ENCODE results near the gene SMIM10. TPM values are rescaled to one million over a fixed set of nuclear protein-coding genes. Genes with fewer than 3 reads are reported as not detected.
"Not testable (repeated sequence)": the region's sequence is repeated elsewhere in the genome, so short reads cannot be mapped to it uniquely, and the experiment has no call there.

Gene SMIM10
- total RNA-seq (2021; fragmentation: NEBNext Ultra II Directional; extraction: Animal tissue kit (Norgen Biotek cat#: 25700)) = 1 to 10 TPM; 4.4 to 6.4 (median 5.9) TPM
- long read RNA-seq, transcript SMIM10-201 (1 exons, 1,536 nt) = major isoform, 5 of 5 reads
- long read RNA-seq, partial matches to known transcripts = 0 of 5 reads
- long read RNA-seq, other reads (novel, unspliced or antisense) = 0 of 5 reads

- no peaks in the 10 kb centered on the region for H3K36me3 Mint-ChIP-seq (ENCODE audit: low read depth)
- TF ChIP-seq CTCF (IDR thresholded peaks at IDR 0.05) = no peak
- H3K4me3 Mint-ChIP-seq = peak within 1 kb of the TSS; percentile 89
- no peaks in the 10 kb centered on the region for H3K9me3 Mint-ChIP-seq
- no peaks in the 10 kb centered on the region; the same call in 1 of the 2 replicates for H3K27me3 Mint-ChIP-seq (ENCODE audit: insufficient read depth)
- H3K27ac Mint-ChIP-seq = peak within 1 kb of the TSS; percentile 92
- H3K4me1 Mint-ChIP-seq (ENCODE audit: low read depth) = peaks cover 26% of the 10 kb centered on the region
- DNase-seq = peak; percentile 51
These were observed at the start of gene SMIM10 for GRCh38 chrX:134990801-134991481. Gene SMIM10, plus strand, starts transcription at chrX:134990991. Its CDS starts 105 bp downstream, at chrX:134991096.

- not testable (repeated sequence) for H3K9me3 Mint-ChIP-seq, H3K4me3 Mint-ChIP-seq
These were observed 44.4 kb upstream of the SMIM10 start for GRCh38 chrX:134946364-134946763.

GRCh38 chrX:134948333-134949241 is 42.2 kb upstream of the SMIM10 start:
- Mint-ChIP-seq H3K4me1 (ENCODE audit: low read depth) (peaks cover 21% of the 10 kb centered on the region), H3K27me3 (ENCODE audit: insufficient read depth) (no peaks in the 10 kb centered on the region), H3K9me3 (no peaks in the 10 kb centered on the region), H3K4me3 (peak overlapping the region; percentile 71), H3K36me3 (ENCODE audit: low read depth) (no peaks in the 10 kb centered on the region), H3K27ac (peak overlapping the region; percentile 78)
- TF ChIP-seq CTCF (IDR thresholded peaks at IDR 0.05) = no peak
- DNase-seq = peak; percentile 68

More at GRCh38 chrX:134946364-134946763, 44.4 kb upstream of the SMIM10 start:
- H3K4me1 Mint-ChIP-seq (ENCODE audit: low read depth) = peaks cover 21% of the 10 kb centered on the region
- H3K27me3 Mint-ChIP-seq (ENCODE audit: insufficient read depth); H3K36me3 Mint-ChIP-seq (ENCODE audit: low read depth); H3K27ac Mint-ChIP-seq; DNase-seq: not testable (repeated sequence)

GRCh38 chrX:134949271-134949670 is 41.5 kb upstream of the SMIM10 start:
- TF ChIP-seq CTCF (IDR thresholded peaks at IDR 0.05) = no peak
- H3K4me1 Mint-ChIP-seq (ENCODE audit: low read depth) = peaks cover 21% of the 10 kb centered on the region
- H3K9me3 Mint-ChIP-seq = no peaks in the 10 kb centered on the region
- peak overlapping the region; percentile 78 for H3K27ac Mint-ChIP-seq
- no peaks in the 10 kb centered on the region for H3K27me3 Mint-ChIP-seq (ENCODE audit: insufficient read depth)
- peak overlapping the region; percentile 71 for H3K4me3 Mint-ChIP-seq
- DNase-seq = peak; percentile 4
- H3K36me3 Mint-ChIP-seq (ENCODE audit: low read depth) = no peaks in the 10 kb centered on the region

- Mint-ChIP-seq H3K36me3 (ENCODE audit: low read depth) (no peaks in the 10 kb centered on the region), H3K4me3 (no peak overlapping the region), H3K27me3 (ENCODE audit: insufficient read depth) (no peaks in the 10 kb centered on the region), H3K27ac (no peak overlapping the region), H3K9me3 (no peaks in the 10 kb centered on the region), H3K4me1 (ENCODE audit: low read depth) (peaks cover 6% of the 10 kb centered on the region)
- no peak for TF ChIP-seq CTCF (IDR thresholded peaks at IDR 0.05)
- DNase-seq = no peak
These were observed 33.0 kb upstream of the SMIM10 start for GRCh38 chrX:134957836-134958235.

GRCh38 chrX:134960366-134960765 is 30.4 kb upstream of the SMIM10 start:
- H3K36me3 Mint-ChIP-seq (ENCODE audit: low read depth); DNase-seq; H3K9me3 Mint-ChIP-seq; H3K4me3 Mint-ChIP-seq; H3K27me3 Mint-ChIP-seq (ENCODE audit: insufficient read depth); H3K27ac Mint-ChIP-seq: not testable (repeated sequence)
- H3K4me1 Mint-ChIP-seq (ENCODE audit: low read depth) = peaks cover 18% of the 10 kb centered on the region

All from HFFc6 (cell line).